ENCODE results near the gene OSBPL8. TPM values are rescaled to one million over a fixed set of nuclear protein-coding genes. Genes with fewer than 3 reads are reported as not detected.

Gene OSBPL8
- total RNA-seq, 1 donor from 2014 or later = 119 TPM

DNA sequence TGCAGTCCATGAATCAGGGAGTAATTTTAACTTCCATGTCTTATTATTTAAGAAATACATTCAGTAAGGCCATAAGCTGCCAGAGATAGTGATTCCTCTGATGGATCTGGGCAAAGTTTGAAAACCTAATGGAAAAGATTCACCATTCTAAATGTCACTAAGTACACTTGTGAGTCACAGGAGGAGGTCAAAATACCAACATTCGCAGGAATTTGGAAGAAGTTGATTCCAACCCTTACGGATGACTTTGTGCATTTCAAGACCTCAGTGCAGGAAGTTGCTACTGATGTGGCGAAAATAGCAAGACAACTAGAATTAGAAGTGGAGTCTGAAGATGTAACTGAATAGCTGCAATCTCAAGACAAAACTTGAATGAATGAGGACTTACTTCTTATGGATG lies 69.8 kb downstream of the OSBPL8 start:
- peaks cover 20% of the 10 kb centered on the region for H3K36me3 Mint-ChIP-seq (ENCODE audit: low read depth, unreplicated experiment)
- Histone ChIP-seq H3K27ac (ENCODE audit: low read depth, low read length) (no peak overlapping the region), H4K20me1 (ENCODE audit: insufficient read depth, low read length) (peaks cover 23% of the 10 kb centered on the region), H3K4me2 (ENCODE audit: low read length) (peak overlapping the region; percentile 16), H3K4me3 (ENCODE audit: insufficient read depth, low read depth, low read length) (no peak overlapping the region), H3K4me1 (ENCODE audit: insufficient read depth, low read length) (peaks cover 6% of the 10 kb centered on the region), H3K36me3 (ENCODE audit: insufficient read depth, low read length) (peaks cover 5% of the 10 kb centered on the region), H3K9me3 (ENCODE audit: insufficient read depth, low read depth, low read length) (no peaks in the 10 kb centered on the region), H3K27me3 (ENCODE audit: insufficient read depth, low read length) (no peaks in the 10 kb centered on the region), H3K9ac (ENCODE audit: low read length) (no peak overlapping the region), H3K79me2 (ENCODE audit: insufficient read depth, low read length) (peaks cover 16% of the 10 kb centered on the region), H2AFZ (ENCODE audit: low read depth, low read length) (no peak overlapping the region)
- H3K9me3 Mint-ChIP-seq (ENCODE audit: unreplicated experiment) = peaks cover 11% of the 10 kb centered on the region
- no peaks in the 10 kb centered on the region for H3K27me3 Mint-ChIP-seq (ENCODE audit: low read depth, unreplicated experiment)
- H3K27ac Mint-ChIP-seq (ENCODE audit: unreplicated experiment) = no peak overlapping the region
- peaks cover 12% of the 10 kb centered on the region for H3K4me1 Mint-ChIP-seq (ENCODE audit: low read depth, unreplicated experiment)
- TF ChIP-seq, protein P1, sequence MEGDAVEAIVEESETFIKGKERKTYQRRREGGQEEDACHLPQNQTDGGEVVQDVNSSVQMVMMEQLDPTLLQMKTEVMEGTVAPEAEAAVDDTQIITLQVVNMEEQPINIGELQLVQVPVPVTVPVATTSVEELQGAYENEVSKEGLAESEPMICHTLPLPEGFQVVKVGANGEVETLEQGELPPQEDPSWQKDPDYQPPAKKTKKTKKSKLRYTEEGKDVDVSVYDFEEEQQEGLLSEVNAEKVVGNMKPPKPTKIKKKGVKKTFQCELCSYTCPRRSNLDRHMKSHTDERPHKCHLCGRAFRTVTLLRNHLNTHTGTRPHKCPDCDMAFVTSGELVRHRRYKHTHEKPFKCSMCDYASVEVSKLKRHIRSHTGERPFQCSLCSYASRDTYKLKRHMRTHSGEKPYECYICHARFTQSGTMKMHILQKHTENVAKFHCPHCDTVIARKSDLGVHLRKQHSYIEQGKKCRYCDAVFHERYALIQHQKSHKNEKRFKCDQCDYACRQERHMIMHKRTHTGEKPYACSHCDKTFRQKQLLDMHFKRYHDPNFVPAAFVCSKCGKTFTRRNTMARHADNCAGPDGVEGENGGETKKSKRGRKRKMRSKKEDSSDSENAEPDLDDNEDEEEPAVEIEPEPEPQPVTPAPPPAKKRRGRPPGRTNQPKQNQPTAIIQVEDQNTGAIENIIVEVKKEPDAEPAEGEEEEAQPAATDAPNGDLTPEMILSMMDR (IDR thresholded peaks at IDR 0.05; ENCODE audit: insufficient read depth, low read depth, low read length) = no peak
- TF ChIP-seq EZH2 (IDR thresholded peaks at IDR 0.05; ENCODE audit: insufficient read depth, low read length) = no peak
- DNase-seq (ENCODE audit: low read depth) (peak; percentile 50), FAIRE-seq (peak; percentile 54)
- H3K4me3 Mint-ChIP-seq (ENCODE audit: unreplicated experiment) = no peak overlapping the region

DNA sequence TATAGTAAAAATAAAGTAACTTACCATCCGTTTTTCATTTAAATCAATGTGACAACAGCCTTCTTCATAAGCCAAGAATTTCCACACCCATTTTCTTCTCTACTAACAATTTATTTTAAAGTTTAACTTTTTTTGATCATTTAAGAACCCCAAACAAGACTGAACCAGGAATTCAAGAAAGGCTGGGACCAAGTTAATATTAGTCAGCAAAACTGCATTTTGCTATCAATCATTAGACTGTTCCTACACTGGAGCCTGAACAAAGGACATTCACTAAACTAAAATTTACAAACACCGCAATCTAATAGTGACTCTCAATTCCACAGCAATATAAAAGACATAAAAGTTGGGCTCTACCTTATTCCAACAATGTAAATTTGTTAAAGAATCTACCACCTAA lies 73.6 kb downstream of the OSBPL8 start:
- FAIRE-seq (no peak), DNase-seq (ENCODE audit: low read depth) (no peak)
- Histone ChIP-seq H3K4me1 (ENCODE audit: insufficient read depth, low read length) (peaks cover 6% of the 10 kb centered on the region), H3K36me3 (ENCODE audit: insufficient read depth, low read length) (peaks cover 5% of the 10 kb centered on the region), H3K4me2 (ENCODE audit: low read length) (no peak overlapping the region), H3K27ac (ENCODE audit: low read depth, low read length) (no peak overlapping the region), H2AFZ (ENCODE audit: low read depth, low read length) (no peak overlapping the region), H3K4me3 (ENCODE audit: insufficient read depth, low read depth, low read length) (no peak overlapping the region), H3K9me3 (ENCODE audit: insufficient read depth, low read depth, low read length) (no peaks in the 10 kb centered on the region), H3K9ac (ENCODE audit: low read length) (no peak overlapping the region), H3K27me3 (ENCODE audit: insufficient read depth, low read length) (no peaks in the 10 kb centered on the region), H3K79me2 (ENCODE audit: insufficient read depth, low read length) (peaks cover 16% of the 10 kb centered on the region), H4K20me1 (ENCODE audit: insufficient read depth, low read length) (peaks cover 18% of the 10 kb centered on the region)
- H3K9me3 Mint-ChIP-seq (ENCODE audit: unreplicated experiment) = peaks cover 2% of the 10 kb centered on the region
- no peaks in the 10 kb centered on the region for H3K27me3 Mint-ChIP-seq (ENCODE audit: low read depth, unreplicated experiment)
- H3K4me3 Mint-ChIP-seq (ENCODE audit: unreplicated experiment) = no peak overlapping the region
- no peak overlapping the region for H3K27ac Mint-ChIP-seq (ENCODE audit: unreplicated experiment)
- H3K36me3 Mint-ChIP-seq (ENCODE audit: low read depth, unreplicated experiment) = peaks cover 12% of the 10 kb centered on the region
- TF ChIP-seq, protein P1 (IDR thresholded peaks at IDR 0.05; ENCODE audit: insufficient read depth, low read depth, low read length) = no peak
- no peak for TF ChIP-seq EZH2 (IDR thresholded peaks at IDR 0.05; ENCODE audit: insufficient read depth, low read length)
- H3K4me1 Mint-ChIP-seq (ENCODE audit: low read depth, unreplicated experiment) = peaks cover 12% of the 10 kb centered on the region

DNA sequence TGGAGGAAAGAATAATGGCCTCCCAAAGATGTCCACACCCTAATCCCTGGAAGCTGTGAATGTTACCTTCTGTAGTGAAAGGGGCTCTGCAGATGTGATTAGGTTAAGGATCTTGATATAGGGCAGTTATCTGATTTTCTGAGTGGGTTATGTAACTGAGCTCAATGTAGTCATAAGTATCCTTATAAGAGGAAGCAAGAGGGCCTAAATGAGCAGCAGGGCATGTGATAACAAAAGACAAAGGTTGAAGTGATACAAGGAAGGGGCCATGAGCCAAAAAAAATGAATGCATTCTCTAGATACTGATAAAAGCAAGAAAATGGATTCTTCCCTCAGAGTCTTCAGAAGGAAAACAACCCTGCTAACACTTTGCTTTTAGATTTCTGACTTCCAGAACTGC lies 78.8 kb downstream of the OSBPL8 start:
- Histone ChIP-seq H3K79me2 (ENCODE audit: insufficient read depth, low read length) (peaks cover 10% of the 10 kb centered on the region), H3K9me3 (ENCODE audit: insufficient read depth, low read depth, low read length) (no peaks in the 10 kb centered on the region), H3K4me1 (ENCODE audit: insufficient read depth, low read length) (no peaks in the 10 kb centered on the region), H2AFZ (ENCODE audit: low read depth, low read length) (no peak overlapping the region), H3K27me3 (ENCODE audit: insufficient read depth, low read length) (no peaks in the 10 kb centered on the region), H3K36me3 (ENCODE audit: insufficient read depth, low read length) (peaks cover 2% of the 10 kb centered on the region), H3K27ac (ENCODE audit: low read depth, low read length) (no peak overlapping the region), H4K20me1 (ENCODE audit: insufficient read depth, low read length) (peaks cover 7% of the 10 kb centered on the region), H3K4me3 (ENCODE audit: insufficient read depth, low read depth, low read length) (no peak overlapping the region), H3K9ac (ENCODE audit: low read length) (no peak overlapping the region), H3K4me2 (ENCODE audit: low read length) (no peak overlapping the region)
- H3K27me3 Mint-ChIP-seq (ENCODE audit: low read depth, unreplicated experiment) = no peaks in the 10 kb centered on the region
- peaks cover 6% of the 10 kb centered on the region for H3K36me3 Mint-ChIP-seq (ENCODE audit: low read depth, unreplicated experiment)
- DNase-seq (ENCODE audit: low read depth) (no peak), FAIRE-seq (peak; percentile 32)
- TF ChIP-seq EZH2 (IDR thresholded peaks at IDR 0.05; ENCODE audit: insufficient read depth, low read length) = no peak
- TF ChIP-seq, protein P1 (IDR thresholded peaks at IDR 0.05; ENCODE audit: insufficient read depth, low read depth, low read length) = no peak
- H3K9me3 Mint-ChIP-seq (ENCODE audit: unreplicated experiment) = no peaks in the 10 kb centered on the region
- H3K4me3 Mint-ChIP-seq (ENCODE audit: unreplicated experiment) = no peak overlapping the region
- no peak overlapping the region for H3K27ac Mint-ChIP-seq (ENCODE audit: unreplicated experiment)
- peaks cover 11% of the 10 kb centered on the region for H3K4me1 Mint-ChIP-seq (ENCODE audit: low read depth, unreplicated experiment)

Data from astrocyte (in vitro differentiated cells and primary cell).